Activated CD8-positive, alpha-beta memory T cell treated with anti-CD3 and anti-CD28 coated beads for 1 hour (primary cell): ENCODE measurements around the gene ZNF546.

Source experiments
- DNase-seq, 2 donors: peaks; one replicate each; pipeline ENCODE4 v3.0.0-alpha.2; 2020; ENCODE audit warnings: low read depth in 1 of 2; ENCODE audit errors: extremely low read depth in 1 of 2

ZNF546 gene

DNA sequence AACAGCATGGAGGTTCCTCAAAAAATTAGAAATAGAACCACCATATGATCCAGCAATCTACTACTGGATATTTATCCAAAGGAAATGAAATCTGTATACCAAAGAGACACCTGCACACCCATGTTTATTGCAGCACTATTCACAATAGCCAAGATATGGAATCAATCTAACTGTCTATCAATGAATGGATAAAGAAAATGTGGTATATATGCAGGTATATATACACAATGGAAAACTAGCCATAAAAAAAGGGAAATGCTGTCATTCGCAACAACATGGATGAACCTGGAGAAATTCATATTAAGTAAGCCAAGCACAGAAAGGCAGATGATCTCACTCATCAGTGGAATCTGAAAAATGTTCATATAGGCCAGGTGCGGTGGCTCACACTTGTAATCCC lies 56.6 kb downstream of the ZNF546 start:
- DNase-seq = no peak

DNA sequence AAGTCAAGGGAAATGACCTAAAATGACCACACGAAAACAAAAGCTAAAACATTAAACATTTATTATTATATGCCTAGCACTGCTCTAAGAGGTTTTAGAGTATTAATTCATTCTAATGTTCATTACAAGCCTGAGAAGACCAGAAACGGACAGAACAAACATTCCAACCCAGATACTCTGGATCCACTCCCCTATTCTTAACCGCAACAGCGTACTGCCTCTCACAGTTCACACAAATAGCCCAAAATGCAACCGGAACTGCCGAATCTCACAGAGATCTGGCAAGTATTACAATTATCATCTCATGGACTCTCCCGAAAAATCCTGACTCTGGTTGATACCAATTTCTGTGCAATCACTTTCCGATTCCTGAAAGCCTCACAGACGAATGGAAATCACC lies 57.8 kb downstream of the ZNF546 start:
- no peak for DNase-seq

DNA sequence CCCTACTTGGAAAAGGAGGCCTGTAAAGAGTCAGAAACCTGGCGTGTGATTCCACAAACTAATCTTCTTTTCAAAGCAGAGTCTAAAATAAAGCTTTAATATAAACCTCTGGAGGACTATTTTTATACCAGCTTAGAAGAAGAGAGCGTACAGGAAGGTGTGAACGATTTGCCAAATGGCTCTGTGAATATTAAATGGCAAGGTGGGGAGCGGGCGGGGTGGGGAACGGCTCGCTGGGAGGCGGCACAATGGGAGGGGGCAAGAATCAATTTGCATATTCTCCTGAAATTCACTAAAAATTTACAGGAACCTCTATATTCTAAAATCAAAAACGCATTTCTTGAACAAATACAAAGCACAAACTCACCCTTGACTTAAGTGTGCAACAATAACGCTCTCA lies 58.2 kb downstream of the ZNF546 start:
- DNase-seq = no peak

DNA sequence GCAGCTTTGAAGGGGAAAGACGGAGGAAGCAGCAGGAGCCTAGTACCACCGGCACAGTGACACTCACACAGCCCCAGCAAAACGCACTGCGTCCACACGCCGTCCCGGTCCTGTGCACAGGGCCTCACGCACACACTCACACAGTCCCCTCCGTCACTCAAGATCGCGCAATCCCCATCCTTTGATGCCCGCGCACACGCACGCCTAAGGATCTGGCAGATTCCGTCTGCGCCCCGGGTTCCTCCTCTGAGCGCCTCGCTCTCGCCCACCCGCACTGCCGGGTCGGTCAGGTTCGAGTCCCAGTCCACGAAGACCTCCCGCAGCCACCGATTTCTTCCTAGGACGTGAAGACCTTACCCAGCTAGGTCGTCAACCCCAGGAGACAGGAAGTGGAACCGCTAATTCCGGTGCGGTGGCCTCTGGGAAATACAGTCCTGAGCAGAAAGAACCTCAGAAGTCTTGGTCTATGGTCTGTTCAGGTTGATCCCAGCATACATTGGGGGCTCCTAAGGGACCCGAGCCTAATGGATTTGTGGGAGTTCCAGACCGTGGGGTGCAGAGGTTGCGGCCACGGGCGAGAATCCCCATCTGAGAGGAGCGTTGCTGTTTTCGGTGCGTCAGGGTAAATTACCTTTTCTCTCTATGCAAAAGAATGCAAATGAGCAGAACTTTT lies 59.1 kb downstream of the ZNF546 start, which contains the start of gene ZNF780B:
TSS of gene ZNF780B (minus strand) at position 400 of the 673 bp plus-strand sequence. CDS start 5,899 bp downstream, outside the sequence.
- peak; percentile 3 to 47 for DNase-seq

DNA sequence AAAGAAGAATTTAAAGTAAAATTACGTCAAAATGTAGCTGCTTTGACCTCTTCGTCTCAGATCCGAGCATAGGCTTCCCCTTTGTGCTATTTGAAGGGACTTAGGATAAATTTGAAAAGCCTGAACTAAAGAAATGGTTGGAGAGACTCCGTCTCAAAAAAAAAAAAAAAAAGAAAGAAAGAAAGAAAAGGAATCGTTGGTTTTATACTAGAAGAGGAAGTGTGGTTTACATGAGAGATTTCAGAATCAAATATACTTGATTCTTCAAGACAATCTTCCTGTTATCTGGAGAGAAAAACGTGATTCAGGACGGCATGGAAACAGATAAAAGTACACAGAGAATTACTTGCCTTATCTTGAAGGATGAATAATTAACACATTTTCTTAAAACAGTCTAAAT lies 59.6 kb downstream of the ZNF546 start:
- no peak for DNase-seq

DNA sequence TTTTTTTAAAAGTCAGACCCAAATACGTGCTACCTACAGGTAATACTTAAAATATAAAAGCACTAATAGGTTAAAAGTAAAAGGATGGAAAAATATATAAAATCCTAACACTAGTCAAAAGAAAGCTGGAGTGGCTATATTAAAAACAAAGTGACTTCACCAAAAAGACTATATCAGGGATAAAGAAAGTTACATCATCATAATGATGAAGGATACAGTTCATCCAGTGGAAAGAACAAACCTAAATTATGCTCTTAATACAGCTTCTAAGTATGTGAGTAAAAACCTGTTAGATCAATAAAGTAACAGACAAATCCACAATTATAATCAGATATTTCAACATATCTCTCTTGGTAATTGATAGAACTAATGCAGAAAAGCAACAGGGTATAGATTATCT lies 60.3 kb downstream of the ZNF546 start:
- DNase-seq = no peak

DNA sequence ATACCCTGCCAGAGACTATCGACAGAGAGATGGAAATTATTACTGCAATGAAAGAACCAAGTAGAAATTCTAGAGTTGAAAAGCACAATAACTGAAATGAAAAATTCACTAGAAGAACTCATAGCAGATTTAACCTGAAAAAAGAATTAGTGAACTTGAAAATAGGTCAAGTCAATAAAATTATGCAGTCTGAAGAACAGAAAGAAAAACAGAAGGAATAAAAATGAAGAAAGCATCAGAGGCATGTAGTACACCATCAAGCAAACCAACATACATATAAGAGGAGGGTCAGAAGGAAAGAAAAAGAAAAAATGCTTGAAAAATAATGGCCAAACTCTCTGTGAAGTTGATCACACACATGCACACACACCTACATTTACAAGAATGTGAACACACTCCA lies 62.8 kb downstream of the ZNF546 start:
- DNase-seq = no peak

DNA sequence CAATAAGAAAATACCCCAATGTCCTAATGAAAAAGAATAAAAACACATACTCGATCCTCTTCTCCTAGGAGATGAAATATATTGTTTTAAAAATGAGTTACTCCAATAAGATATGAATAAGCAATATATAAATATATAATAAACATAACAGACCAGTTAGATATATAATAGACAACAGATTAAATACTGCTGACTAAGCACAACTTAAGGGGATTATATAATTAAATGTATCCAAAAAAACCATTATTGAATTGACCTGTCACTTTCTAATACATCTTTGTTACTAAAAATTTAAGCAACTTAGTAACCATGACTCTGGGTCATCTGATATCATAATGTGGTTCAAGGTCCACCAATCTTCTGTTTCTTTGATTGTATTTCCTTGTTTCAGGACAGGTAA lies 73.2 kb downstream of the ZNF546 start:
- DNase-seq = no peak
